Ishikawa (cell line): ENCODE measurements around the gene PGAP6.
A peak's percentile ranks its signal among the peaks of the same experiment; 100 is the strongest.

Experiments used
- CEBPB ChIP-seq: IDR thresholded peaks from 2 replicates; pipeline ENCODE4 v1.6.1; 2012
- CREB1 ChIP-seq: IDR thresholded peaks from 2 replicates; pipeline ENCODE4 v1.6.1; 2012; ENCODE audit warnings: low read depth
- EGR1 ChIP-seq: IDR thresholded peaks from 2 replicates; pipeline ENCODE4 v1.6.1; 2012
- NFIC ChIP-seq: IDR thresholded peaks from 2 replicates; pipeline ENCODE4 v1.6.1; 2012
- RAD21 ChIP-seq: IDR thresholded peaks from 2 replicates; pipeline ENCODE4 v1.6.1; 2012; ENCODE audit warnings: low read depth
- REST ChIP-seq: IDR thresholded peaks from 2 replicates; pipeline ENCODE4 v1.6.1; 2012; ENCODE audit warnings: low read depth, mild to moderate bottlenecking
- TAF1 ChIP-seq: IDR thresholded peaks from 2 replicates; pipeline ENCODE4 v1.6.1; 2012; ENCODE audit warnings: low read depth, mild to moderate bottlenecking
- TCF12 ChIP-seq: IDR thresholded peaks from 2 replicates; pipeline ENCODE4 v1.6.1; 2012; ENCODE audit warnings: low read depth
- USF1 ChIP-seq: IDR thresholded peaks from 2 replicates; pipeline ENCODE4 v1.6.1; 2012
- YY1 ChIP-seq: IDR thresholded peaks from 2 replicates; pipeline ENCODE4 v1.6.1; 2012; ENCODE audit warnings: low read depth
- ZBTB7A ChIP-seq: IDR thresholded peaks from 2 replicates; pipeline ENCODE4 v1.6.1; 2012; ENCODE audit warnings: low read depth

DNA sequence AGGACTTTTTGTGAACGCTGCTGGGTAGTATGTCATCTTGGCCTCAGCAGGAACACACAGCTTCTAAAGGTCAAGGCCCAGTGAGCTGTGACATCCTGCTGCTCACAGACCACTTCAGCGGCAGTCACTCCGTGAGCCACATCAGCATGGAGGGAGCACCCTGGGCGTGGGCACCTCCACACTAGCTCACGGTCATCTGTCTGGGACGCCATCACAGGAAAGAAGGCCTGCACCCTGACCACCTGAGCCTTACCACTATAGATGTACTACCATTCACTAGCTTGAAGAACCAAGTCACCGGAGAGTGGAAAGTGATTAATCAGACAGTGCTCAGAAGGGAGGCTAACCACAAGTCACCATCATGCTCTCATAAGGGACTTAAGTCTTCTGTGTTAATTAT is 32.6 kb downstream of the PGAP6 start:
- TF ChIP-seq CEBPB (no peak), EGR1 (no peak), RAD21 (peak; percentile 3; the same call in 1 of the 2 replicates), YY1 (no peak), TAF1 (no peak), NFIC (no peak), USF1 (no peak), ZBTB7A (no peak), CREB1 (no peak), REST (no peak), TCF12 (no peak)
